Activated T-helper 1 cell treated with anti-CD3 and anti-CD28 coated beads, Interleukin-12 subunit alpha, Interleukin-12 subunit beta, Interleukin-2, Interleukin-4 antibody, amounts not matched to agents 30 ng/mL and 10 ng/mL and 1 ng/mL, durations not matched to agents 14 hours and 24 hours and 36 hours (primary cell): Measurements from ENCODE around the gene GNG4. TPM values are rescaled to one million over a fixed set of nuclear protein-coding genes. Genes with fewer than 3 reads are reported as not detected.
"Not testable (repeated sequence)": the region's sequence is repeated elsewhere in the genome, so short reads cannot be mapped to it uniquely, and the experiment has no call there.

Experiments used
- DNase-seq: peaks from one replicate; pipeline ENCODE4 v3.0.0; 2021; ENCODE audit warnings: low spot score
- H3K27ac Mint-ChIP-seq: one replicate; pipeline ENCODE4 v1.8.0; 2021; ENCODE audit warnings: mild to moderate bottlenecking, mixed read lengths
- H3K27me3 Mint-ChIP-seq: one replicate; pipeline ENCODE4 v1.8.0; 2022; ENCODE audit warnings: mild to moderate bottlenecking, moderate library complexity, mixed read lengths; ENCODE audit not compliant: insufficient read depth
- H3K36me3 Mint-ChIP-seq: one replicate; pipeline ENCODE4 v1.8.0; 2021; ENCODE audit warnings: low read depth, mixed read lengths
- H3K4me1 Mint-ChIP-seq: one replicate; pipeline ENCODE4 v1.8.0; 2021; ENCODE audit warnings: low read depth, mixed read lengths
- H3K4me3 Mint-ChIP-seq: one replicate; pipeline ENCODE4 v1.8.0; 2021; ENCODE audit warnings: mild to moderate bottlenecking, moderate library complexity, mixed read lengths
- H3K9me3 Mint-ChIP-seq: one replicate; pipeline ENCODE4 v1.8.0; 2021; ENCODE audit warnings: mixed read lengths
- intact Hi-C: fragments of 100-400 bp; cut with micrococcal nuclease; formaldehyde crosslinking; loops from one replicate; pipeline ENCODE4 v1.15.1; 2024
- total RNA-seq: library from RNA; stranded (reverse); gene quantifications from 2 replicates; pipeline ENCODE4 v1.2.3, GENCODE V29; 2022

GNG4 gene
- total RNA-seq, 1 donor from 2014 or later, result 103 TPM

GRCh38 chr1:235644693-235645305, 4.8 kb downstream of the GNG4 start:
- H3K4me3 Mint-ChIP-seq, result peak overlapping the region; percentile 2
- H3K36me3 Mint-ChIP-seq, result peaks cover 15% of the 10 kb centered on the region
- no peak for DNase-seq
- intact Hi-C loops, result loop anchor here (5.0 to 10.0 kb wide), 3 partner anchors 520 to 750 kb away; partner anchors contain the start of genes EDARADD, ERO1B and TOMM20
- no peaks in the 10 kb centered on the region for H3K9me3 Mint-ChIP-seq
- peaks cover 73% of the 10 kb centered on the region for H3K4me1 Mint-ChIP-seq
- H3K27ac Mint-ChIP-seq, result peak overlapping the region; percentile 70
- H3K27me3 Mint-ChIP-seq, result peaks cover 30% of the 10 kb centered on the region

- Mint-ChIP-seq H3K9me3 (no peaks in the 10 kb centered on the region), H3K36me3 (peaks cover 19% of the 10 kb centered on the region), H3K4me3 (peak overlapping the region; percentile 2), H3K27ac (peak overlapping the region; percentile 92), H3K27me3 (peaks cover 30% of the 10 kb centered on the region), H3K4me1 (peaks cover 80% of the 10 kb centered on the region)
- intact Hi-C loops, result loop anchor here (2.0 to 10.0 kb wide), 7 partner anchors 213 to 751 kb away; partner anchors contain the start of genes ARID4B, EDARADD, ERO1B and GGPS1
- no peak for DNase-seq
These were observed 5.5 kb downstream of the GNG4 start for GRCh38 chr1:235643837-235644692.

GRCh38 chr1:235642943-235643371, 6.6 kb downstream of the GNG4 start:
- peaks cover 72% of the 10 kb centered on the region for H3K4me1 Mint-ChIP-seq
- intact Hi-C loops, result loop anchor here (1.0 to 10.0 kb wide), 15 partner anchors 7 to 752 kb away; partner anchors contain the start of genes ARID4B, EDARADD, ERO1B and GGPS1
- H3K4me3 Mint-ChIP-seq, result peak overlapping the region; percentile 56
- H3K27me3 Mint-ChIP-seq, result peaks cover 22% of the 10 kb centered on the region
- H3K9me3 Mint-ChIP-seq, result no peaks in the 10 kb centered on the region
- peak overlapping the region; percentile 92 for H3K27ac Mint-ChIP-seq
- peaks cover 19% of the 10 kb centered on the region for H3K36me3 Mint-ChIP-seq
- DNase-seq, result no peak

- peaks cover 19% of the 10 kb centered on the region for H3K36me3 Mint-ChIP-seq
- no peaks in the 10 kb centered on the region for H3K9me3 Mint-ChIP-seq
- peaks cover 17% of the 10 kb centered on the region for H3K27me3 Mint-ChIP-seq
- peaks cover 71% of the 10 kb centered on the region for H3K4me1 Mint-ChIP-seq
- peak overlapping the region; percentile 92 for H3K27ac Mint-ChIP-seq
- DNase-seq, result peak; percentile 76
- intact Hi-C loops, result loop anchor here (1.0 to 10.0 kb wide), 15 partner anchors 8 to 753 kb away; partner anchors contain the start of genes ARID4B, EDARADD, ERO1B and GGPS1
- peak overlapping the region; percentile 67 for H3K4me3 Mint-ChIP-seq
These were observed 7.3 kb downstream of the GNG4 start for GRCh38 chr1:235642011-235642942.

- Mint-ChIP-seq H3K4me3 (peak overlapping the region; percentile 5), H3K4me1 (peaks cover 55% of the 10 kb centered on the region), H3K27me3 (peaks cover 4% of the 10 kb centered on the region), H3K27ac (peak overlapping the region; percentile 78), H3K9me3 (no peaks in the 10 kb centered on the region), H3K36me3 (peaks cover 11% of the 10 kb centered on the region)
- DNase-seq, result no peak
- intact Hi-C loops, result loop anchor here (5.0 to 10.0 kb wide), 3 partner anchors 516 to 754 kb away; partner anchors contain the start of genes EDARADD, ERO1B and TOMM20
These were observed 9.0 kb downstream of the GNG4 start for GRCh38 chr1:235640580-235640979.

GRCh38 chr1:235639226-235640205, 10.1 kb downstream of the GNG4 start:
- Mint-ChIP-seq H3K36me3 (peaks cover 11% of the 10 kb centered on the region), H3K4me3 (peak overlapping the region; percentile 20), H3K27me3 (peaks cover 5% of the 10 kb centered on the region), H3K27ac (peak overlapping the region; percentile 41), H3K4me1 (peaks cover 54% of the 10 kb centered on the region), H3K9me3 (no peaks in the 10 kb centered on the region)
- DNase-seq, result no peak
- intact Hi-C loops, result loop anchor here (5.0 to 10.0 kb wide), 3 partner anchors 515 to 755 kb away; partner anchors contain the start of genes EDARADD, ERO1B and TOMM20

GRCh38 chr1:235638612-235639011, 11.0 kb downstream of the GNG4 start:
- H3K4me3 Mint-ChIP-seq, H3K9me3 Mint-ChIP-seq, H3K27ac Mint-ChIP-seq, DNase-seq, H3K27me3 Mint-ChIP-seq, intact Hi-C loops: not testable (repeated sequence)
- Mint-ChIP-seq H3K36me3 (peaks cover 11% of the 10 kb centered on the region), H3K4me1 (peaks cover 53% of the 10 kb centered on the region)

- intact Hi-C loops, result no loop called here
These were observed 11.6 kb downstream of the GNG4 start for GRCh38 chr1:235637756-235638534.

GRCh38 chr1:235635938-235636662, 13.5 kb downstream of the GNG4 start:
- Mint-ChIP-seq H3K27ac (no peak overlapping the region), H3K4me3 (no peak overlapping the region), H3K27me3 (peaks cover 9% of the 10 kb centered on the region), H3K36me3 (peaks cover 9% of the 10 kb centered on the region), H3K4me1 (peaks cover 49% of the 10 kb centered on the region), H3K9me3 (no peaks in the 10 kb centered on the region)
- intact Hi-C loops, result no loop called here
- no peak for DNase-seq

More at GRCh38 chr1:235637756-235638534, 11.6 kb downstream of the GNG4 start:
- H3K4me1 Mint-ChIP-seq, result peaks cover 51% of the 10 kb centered on the region
- peaks cover 9% of the 10 kb centered on the region for H3K27me3 Mint-ChIP-seq
- no peak overlapping the region for H3K4me3 Mint-ChIP-seq
- H3K9me3 Mint-ChIP-seq, result no peaks in the 10 kb centered on the region
- H3K27ac Mint-ChIP-seq, result no peak overlapping the region
- H3K36me3 Mint-ChIP-seq, result peaks cover 8% of the 10 kb centered on the region
- DNase-seq, result no peak
